Lung (tissue), 12 donors: ENCODE results near the gene PIH1D1. TPM values are rescaled to one million over a fixed set of nuclear protein-coding genes. Genes with fewer than 3 reads are reported as not detected.

ENCODE experiments used
- ATAC-seq: fragments of 200-7000 bp; cut with Tn5 transposase; one replicate; pipeline ENCODE4 v1.9.1; 2020; ENCODE audit warnings: moderate number of reproducible peaks; ENCODE audit not compliant: insufficient read depth, low FRiP score
- DNase-seq, 3 donors: peaks; one replicate each; pipeline ENCODE4 v3.0.0-alpha.2; 2013 to 2017
- H3K27ac ChIP-seq, 2 donors: one replicate each; pipeline ENCODE4 v1.5.1; 2013; ENCODE audit warnings: mild to moderate bottlenecking in 2 of 2, moderate library complexity in 2 of 2, control low read depth in 1 of 2, inconsistent platforms in 1 of 2, low read depth in 1 of 2, low read length in 1 of 2
- H3K27me3 ChIP-seq, 3 donors: one replicate each; pipeline ENCODE4 v1.5.1; 2013; ENCODE audit warnings: low read length in 2 of 3; ENCODE audit not compliant: control insufficient read depth in 3 of 3, insufficient read depth in 3 of 3
- H3K36me3 ChIP-seq, 4 donors: one replicate each; pipeline ENCODE4 v1.5.1; 2013; ENCODE audit warnings: low read length in 4 of 4, mild to moderate bottlenecking in 1 of 4, moderate library complexity in 1 of 4; ENCODE audit not compliant: control insufficient read depth in 4 of 4, insufficient read depth in 4 of 4
- H3K4me1 ChIP-seq, 5 donors: one replicate each; pipeline ENCODE4 v1.5.1; 2013; ENCODE audit warnings: low read length in 5 of 5, mild to moderate bottlenecking in 2 of 5, moderate library complexity in 1 of 5; ENCODE audit not compliant: control insufficient read depth in 5 of 5, insufficient read depth in 5 of 5
- H3K4me3 ChIP-seq: one replicate; pipeline ENCODE4 v1.5.1; 2013; ENCODE audit warnings: mild to moderate bottlenecking, control low read depth, moderate library complexity
- H3K9ac ChIP-seq, 2 donors: one replicate each; pipeline ENCODE4 v1.5.1; 2013; ENCODE audit warnings: low read length in 2 of 2, control low read depth in 1 of 2; ENCODE audit not compliant: insufficient read depth in 1 of 2
- H3K9me3 ChIP-seq, 4 donors: one replicate each; pipeline ENCODE4 v1.5.1; 2013; ENCODE audit warnings: low read length in 3 of 4, mild to moderate bottlenecking in 1 of 4, moderate library complexity in 1 of 4; ENCODE audit not compliant: control insufficient read depth in 4 of 4, insufficient read depth in 3 of 4
- WGBS, 2 donors: extraction: QIAGEN DNeasy Blood & Tissue Kit; methylation state at CpG; one replicate each; pipeline ENCODE4 v1.1.7; 2013; 5-methylcytosine and 5-hydroxymethylcytosine counted together
- polyA plus RNA-seq, 2 donors: library from polyadenylated mRNA; stranded (reverse); fragments of 200-250 nt; gene quantifications; one replicate each; pipeline ENCODE4 v1.2.1, GENCODE V29; 2013
- total RNA-seq, 2 donors: library from RNA; depleted of rRNA in 1 of 2; stranded (reverse); fragments of >200 nt in 1 of 2; gene quantifications; one replicate each; pipeline ENCODE4 v1.2.1, GENCODE V29; 2014 to 2021
- TF ChIP-seq, protein P1 (sequence below): IDR thresholded peaks from 2 replicates; pipeline ENCODE4 v1.5.1; 2012; ENCODE audit warnings: mild to moderate bottlenecking; ENCODE audit errors: control extremely low read depth, extremely low read depth
- donor health status: control.
- donor health status: control.
- donor health status: Bipolar disorder and iron deficiency.
- donor health status: healthy.
- donor health status: DM: yes; HTN: yes; CAD: no.

Gene PIH1D1
- total and polyA plus RNA-seq, 4 donors = 63.7 to 66.6 (median 65.8) TPM

DNA sequence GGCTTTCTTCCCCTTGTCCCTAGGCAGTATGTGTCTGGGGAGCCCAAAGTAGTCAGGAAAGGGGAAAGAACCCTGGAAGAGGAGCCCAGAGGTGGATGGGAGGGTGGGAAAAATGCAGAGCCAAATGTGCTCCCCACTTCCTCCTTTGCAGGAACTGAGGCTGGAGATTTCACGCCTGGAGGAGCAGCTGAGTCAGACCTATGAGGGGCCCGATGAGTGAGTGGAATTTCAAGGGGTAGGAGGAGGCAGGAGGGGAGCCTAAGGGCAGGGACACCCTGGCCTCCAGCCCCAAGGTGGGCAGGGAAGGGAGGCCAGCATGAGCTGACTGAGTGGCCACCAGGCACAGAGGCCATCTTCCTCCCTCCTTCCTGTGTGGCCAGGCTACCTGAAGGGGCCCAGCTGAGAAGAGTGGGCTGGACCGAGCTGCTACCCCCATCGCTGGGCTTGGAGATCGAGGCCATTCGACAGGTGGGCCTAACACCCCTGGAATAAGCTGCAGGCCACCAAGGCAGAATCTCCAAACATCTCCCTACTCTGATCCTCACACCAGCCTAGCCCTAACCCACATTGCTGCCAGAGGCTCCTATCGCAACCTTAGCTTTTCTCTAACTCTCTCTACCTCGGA, 42.7 kb downstream of the PIH1D1 start:
- no peak for ATAC-seq
- WGBS, 2 donors = 73 to 75% methylated on average over 8 of the region's 8 CpGs
- Histone ChIP-seq H3K9ac (no peak overlapping the region), H3K36me3 (no peaks in the 10 kb centered on the region), H3K4me1 (peaks cover 0 to 8% (median 0%) of the 10 kb centered on the region in 5 donors), H3K27me3 (no peaks in the 10 kb centered on the region), H3K9me3 (no peaks in the 10 kb centered on the region), H3K27ac (no peak overlapping the region), H3K4me3 (no peak overlapping the region)
- no peak for DNase-seq
- TF ChIP-seq, protein P1, sequence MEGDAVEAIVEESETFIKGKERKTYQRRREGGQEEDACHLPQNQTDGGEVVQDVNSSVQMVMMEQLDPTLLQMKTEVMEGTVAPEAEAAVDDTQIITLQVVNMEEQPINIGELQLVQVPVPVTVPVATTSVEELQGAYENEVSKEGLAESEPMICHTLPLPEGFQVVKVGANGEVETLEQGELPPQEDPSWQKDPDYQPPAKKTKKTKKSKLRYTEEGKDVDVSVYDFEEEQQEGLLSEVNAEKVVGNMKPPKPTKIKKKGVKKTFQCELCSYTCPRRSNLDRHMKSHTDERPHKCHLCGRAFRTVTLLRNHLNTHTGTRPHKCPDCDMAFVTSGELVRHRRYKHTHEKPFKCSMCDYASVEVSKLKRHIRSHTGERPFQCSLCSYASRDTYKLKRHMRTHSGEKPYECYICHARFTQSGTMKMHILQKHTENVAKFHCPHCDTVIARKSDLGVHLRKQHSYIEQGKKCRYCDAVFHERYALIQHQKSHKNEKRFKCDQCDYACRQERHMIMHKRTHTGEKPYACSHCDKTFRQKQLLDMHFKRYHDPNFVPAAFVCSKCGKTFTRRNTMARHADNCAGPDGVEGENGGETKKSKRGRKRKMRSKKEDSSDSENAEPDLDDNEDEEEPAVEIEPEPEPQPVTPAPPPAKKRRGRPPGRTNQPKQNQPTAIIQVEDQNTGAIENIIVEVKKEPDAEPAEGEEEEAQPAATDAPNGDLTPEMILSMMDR = no peak

DNA sequence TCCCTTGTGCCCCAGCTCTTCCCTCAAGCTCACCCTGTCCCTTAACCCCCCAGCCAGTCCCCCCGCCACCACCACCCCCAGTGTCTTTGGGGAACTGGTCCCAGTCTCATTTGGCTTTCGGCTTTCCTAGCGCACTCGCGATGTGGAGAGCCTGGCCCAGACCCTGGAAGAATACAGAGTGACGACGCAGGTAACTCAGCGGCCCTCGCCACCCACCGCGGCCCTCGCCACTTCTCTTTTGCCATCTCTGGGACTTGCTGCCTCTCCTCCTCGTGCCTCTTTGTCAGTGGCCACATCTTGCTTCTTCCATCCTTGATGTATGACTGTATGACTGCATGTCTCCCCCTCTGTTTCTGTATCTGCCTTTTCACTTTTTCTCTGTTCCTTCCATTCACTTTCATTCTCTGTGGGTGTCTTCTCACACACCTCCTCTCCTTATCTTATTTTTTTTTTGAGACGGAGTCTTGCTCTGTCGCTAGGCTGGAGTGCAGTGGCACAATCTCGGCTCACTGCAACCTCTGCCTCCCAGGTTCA, 44.1 kb downstream of the PIH1D1 start:
- ATAC-seq (no peak), DNase-seq (no peak)
- peaks cover 0 to 3% (median 0%) of the 10 kb centered on the region in 5 donors for H3K4me1 ChIP-seq
- no peaks in the 10 kb centered on the region for H3K36me3 ChIP-seq
- TF ChIP-seq, protein P1 = no peak
- H3K9ac ChIP-seq = no peak overlapping the region
- H3K27me3 ChIP-seq = no peaks in the 10 kb centered on the region
- WGBS, 2 donors = 88 to 94% methylated on average over 16 of the region's 16 CpGs
- H3K4me3 ChIP-seq = no peak overlapping the region
- no peak overlapping the region for H3K27ac ChIP-seq
- no peaks in the 10 kb centered on the region for H3K9me3 ChIP-seq

DNA sequence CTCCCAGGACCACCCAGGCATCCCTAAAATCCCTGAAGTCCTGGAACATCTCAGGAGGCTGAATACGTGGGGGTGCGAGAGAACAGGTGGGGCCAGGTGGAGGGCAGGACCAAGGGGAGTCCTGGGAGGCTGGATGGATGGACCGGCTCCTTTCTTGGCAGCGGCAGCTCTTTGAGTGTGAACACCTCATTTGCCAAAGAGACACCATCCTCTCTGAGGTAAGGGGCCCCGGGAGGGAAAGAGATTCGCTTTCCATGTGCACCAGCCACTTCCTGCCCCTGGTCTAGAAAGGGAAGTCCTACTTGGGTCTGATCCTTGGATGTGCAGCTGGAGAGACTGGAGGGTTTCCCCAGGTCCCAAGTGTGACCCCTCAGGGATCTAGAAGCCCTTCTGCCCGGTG, 44.5 kb downstream of the PIH1D1 start:
- no peaks in the 10 kb centered on the region for H3K9me3 ChIP-seq
- DNase-seq (no peak), ATAC-seq (no peak)
- TF ChIP-seq, protein P1 = no peak
- H3K4me1 ChIP-seq = peaks cover 0 to 3% (median 0%) of the 10 kb centered on the region in 5 donors
- no peak overlapping the region for H3K27ac ChIP-seq
- no peaks in the 10 kb centered on the region for H3K36me3 ChIP-seq
- H3K27me3 ChIP-seq = no peaks in the 10 kb centered on the region
- WGBS, 2 donors = 68 to 72% methylated on average over 7 of the region's 7 CpGs
- no peak overlapping the region for H3K4me3 ChIP-seq
- no peak overlapping the region for H3K9ac ChIP-seq
